HFF-Myc (cell line): Measurements from ENCODE around the gene PTPRM.

Source experiments
- DNase-seq: peaks from one replicate; pipeline ENCODE4 v3.0.0-alpha.2; 2011; ENCODE audit warnings: low read depth; ENCODE audit errors: extremely low read depth
- H3K4me3 ChIP-seq: replicated peaks from 2 replicates; pipeline ENCODE4 v1.5.1; 2011; ENCODE audit warnings: low read depth, mild to moderate bottlenecking, control low read depth, low read length
- TF ChIP-seq, protein P1 (sequence below): IDR thresholded peaks from 2 replicates; pipeline ENCODE4 v1.5.1; 2012; ENCODE audit warnings: mild to moderate bottlenecking, low read depth, low read length, control low read depth; ENCODE audit errors: missing control alignments

The PTPRM gene

DNA sequence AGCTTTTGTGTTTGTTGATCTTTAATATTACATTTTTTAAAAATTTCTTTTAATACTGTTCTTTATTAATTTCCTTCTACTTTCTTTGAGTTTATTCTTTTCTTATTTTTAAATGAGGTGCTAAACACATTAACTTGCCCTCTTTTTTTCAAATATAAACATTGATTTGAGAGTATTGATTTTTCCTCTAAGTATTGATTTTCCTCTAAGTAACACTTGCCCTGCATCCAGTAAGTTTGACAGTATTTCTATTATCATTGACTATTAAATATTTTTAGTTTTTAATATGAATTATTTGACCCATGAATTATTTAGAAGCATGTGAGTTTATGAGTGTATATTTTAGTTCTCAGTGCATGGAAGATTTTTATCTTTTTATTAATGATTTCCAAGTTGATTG, 705.1 kb downstream of the PTPRM start:
- no peak for DNase-seq
- no peak overlapping the region for H3K4me3 ChIP-seq
- TF ChIP-seq, protein P1, sequence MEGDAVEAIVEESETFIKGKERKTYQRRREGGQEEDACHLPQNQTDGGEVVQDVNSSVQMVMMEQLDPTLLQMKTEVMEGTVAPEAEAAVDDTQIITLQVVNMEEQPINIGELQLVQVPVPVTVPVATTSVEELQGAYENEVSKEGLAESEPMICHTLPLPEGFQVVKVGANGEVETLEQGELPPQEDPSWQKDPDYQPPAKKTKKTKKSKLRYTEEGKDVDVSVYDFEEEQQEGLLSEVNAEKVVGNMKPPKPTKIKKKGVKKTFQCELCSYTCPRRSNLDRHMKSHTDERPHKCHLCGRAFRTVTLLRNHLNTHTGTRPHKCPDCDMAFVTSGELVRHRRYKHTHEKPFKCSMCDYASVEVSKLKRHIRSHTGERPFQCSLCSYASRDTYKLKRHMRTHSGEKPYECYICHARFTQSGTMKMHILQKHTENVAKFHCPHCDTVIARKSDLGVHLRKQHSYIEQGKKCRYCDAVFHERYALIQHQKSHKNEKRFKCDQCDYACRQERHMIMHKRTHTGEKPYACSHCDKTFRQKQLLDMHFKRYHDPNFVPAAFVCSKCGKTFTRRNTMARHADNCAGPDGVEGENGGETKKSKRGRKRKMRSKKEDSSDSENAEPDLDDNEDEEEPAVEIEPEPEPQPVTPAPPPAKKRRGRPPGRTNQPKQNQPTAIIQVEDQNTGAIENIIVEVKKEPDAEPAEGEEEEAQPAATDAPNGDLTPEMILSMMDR, result no peak

DNA sequence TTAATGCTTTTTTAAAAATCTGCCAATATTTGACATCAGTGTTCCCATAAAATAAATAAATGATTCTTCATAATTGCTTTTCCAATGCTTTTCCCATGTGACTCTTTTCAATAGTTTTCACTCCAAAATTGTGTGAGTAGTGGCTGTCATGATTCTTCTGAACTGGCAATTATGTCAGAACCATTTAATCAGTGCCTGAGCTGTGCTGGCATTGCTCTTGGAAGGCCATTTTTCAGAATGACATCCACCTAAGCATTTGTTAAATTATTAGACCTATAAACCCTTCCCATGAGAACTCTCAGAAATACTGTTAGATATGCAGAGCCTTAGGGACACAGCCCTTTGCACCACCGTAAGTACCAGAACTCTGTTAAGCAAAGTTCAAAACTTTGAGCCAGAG, 707.3 kb downstream of the PTPRM start:
- no peak for DNase-seq
- H3K4me3 ChIP-seq, result no peak overlapping the region
- TF ChIP-seq, protein P1, result no peak

DNA sequence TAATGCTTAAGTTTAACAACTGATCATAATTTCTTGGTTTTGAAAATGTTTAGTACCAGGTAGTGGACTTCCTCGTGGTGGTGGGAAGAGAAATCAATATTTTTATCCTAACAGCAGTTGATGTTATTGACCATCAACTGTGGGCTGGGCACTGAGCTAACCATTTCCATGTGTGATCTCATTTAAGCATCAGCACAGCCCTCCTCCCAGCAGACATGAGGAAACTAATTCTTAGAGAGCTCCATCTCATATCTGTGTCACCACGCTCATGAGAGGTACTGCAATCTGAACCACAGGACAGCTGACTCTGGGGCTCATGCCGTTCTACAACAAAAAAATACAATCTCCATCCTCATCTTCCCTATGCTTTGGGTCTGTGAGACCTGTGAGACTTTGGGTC, 709.3 kb downstream of the PTPRM start:
- DNase-seq, result no peak
- TF ChIP-seq, protein P1, result no peak

DNA sequence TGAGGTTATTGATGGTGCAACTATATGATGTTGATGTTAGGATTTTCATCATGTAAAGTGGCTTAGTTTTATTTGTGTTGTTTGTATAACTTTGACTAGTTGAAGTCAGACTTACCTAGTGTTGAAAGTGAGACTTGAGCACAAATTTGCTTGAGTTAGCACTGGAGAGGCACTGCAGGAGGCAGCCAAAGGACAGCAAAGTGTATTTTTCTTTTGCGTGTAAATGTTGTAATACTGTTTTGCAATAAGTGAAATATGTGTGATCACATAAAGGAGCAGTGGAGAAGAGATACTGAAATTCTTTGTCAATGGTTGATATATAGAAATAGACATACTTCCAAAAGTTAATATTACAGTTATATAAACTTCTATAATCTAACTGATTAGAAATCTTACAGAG, 710.2 kb downstream of the PTPRM start:
- H3K4me3 ChIP-seq, result no peak overlapping the region
- TF ChIP-seq, protein P1, result no peak
- DNase-seq, result no peak

More for the DNA sequence above, 709.3 kb downstream of the PTPRM start:
- H3K4me3 ChIP-seq, result no peak overlapping the region

DNA sequence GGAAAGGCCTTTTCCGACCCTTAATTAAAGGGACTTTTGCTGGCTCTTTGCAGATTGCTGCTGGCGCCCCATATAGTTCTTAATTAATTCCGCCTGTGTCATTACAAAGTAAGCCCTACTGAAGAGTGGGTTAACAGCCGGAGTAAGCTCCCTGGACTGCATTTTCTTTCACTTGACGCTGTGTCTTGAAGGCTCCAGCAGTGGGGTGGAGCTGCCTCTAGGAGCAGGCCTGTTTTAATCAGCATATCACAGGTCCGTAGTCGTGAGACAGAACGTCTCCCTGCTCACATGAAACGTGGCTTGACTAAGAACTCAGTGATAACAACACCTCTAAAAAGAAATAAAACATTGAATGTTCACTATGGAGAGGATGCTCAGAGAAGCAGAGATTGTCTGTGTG, 712.2 kb downstream of the PTPRM start:
- TF ChIP-seq, protein P1, result no peak
- DNase-seq, result no peak
- no peak overlapping the region for H3K4me3 ChIP-seq

DNA sequence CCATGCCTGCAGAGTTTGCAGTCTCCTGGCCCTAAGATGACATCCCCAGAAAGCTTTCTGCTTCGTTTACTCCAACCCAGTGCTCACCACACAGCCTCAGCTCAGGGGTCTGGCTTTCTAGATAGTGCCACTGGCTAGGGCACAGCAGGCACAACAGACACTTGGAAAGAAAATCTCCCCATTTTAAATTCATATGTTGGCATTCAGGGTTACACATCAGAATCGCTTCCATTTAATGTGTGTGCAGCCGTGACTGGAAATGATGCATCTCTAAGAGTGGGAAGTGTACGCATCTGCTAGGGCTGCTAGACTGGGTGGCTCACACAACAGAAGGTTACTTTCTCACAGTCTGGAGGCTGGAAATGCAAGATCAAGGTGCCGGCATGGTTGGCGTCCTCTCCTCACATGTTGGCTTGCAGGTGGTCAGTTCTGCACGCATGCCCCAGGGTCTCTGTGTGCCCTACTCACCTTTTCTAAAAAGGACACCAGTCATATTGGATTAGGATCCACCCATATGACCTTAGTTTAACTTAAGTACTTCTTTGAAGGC, 712.7 kb downstream of the PTPRM start:
- DNase-seq, result no peak
- TF ChIP-seq, protein P1, result no peak
- no peak overlapping the region for H3K4me3 ChIP-seq
